Right kidney (tissue), 1 donor: Measurements from ENCODE around the gene RAPGEF6.
"Not testable (repeated sequence)": the region's sequence is repeated elsewhere in the genome, so short reads cannot be mapped to it uniquely, and the experiment has no call there.

Experiments
- DNase-seq: peaks from one replicate; pipeline ENCODE4 v3.0.0-alpha.2; 2016

Gene RAPGEF6

GRCh38 chr5:131640043-131640856 lies 5.2 kb upstream of the RAPGEF6 start:
- no peak for DNase-seq

GRCh38 chr5:131639148-131639547 lies 4.1 kb upstream of the RAPGEF6 start:
- no peak for DNase-seq

DNA sequence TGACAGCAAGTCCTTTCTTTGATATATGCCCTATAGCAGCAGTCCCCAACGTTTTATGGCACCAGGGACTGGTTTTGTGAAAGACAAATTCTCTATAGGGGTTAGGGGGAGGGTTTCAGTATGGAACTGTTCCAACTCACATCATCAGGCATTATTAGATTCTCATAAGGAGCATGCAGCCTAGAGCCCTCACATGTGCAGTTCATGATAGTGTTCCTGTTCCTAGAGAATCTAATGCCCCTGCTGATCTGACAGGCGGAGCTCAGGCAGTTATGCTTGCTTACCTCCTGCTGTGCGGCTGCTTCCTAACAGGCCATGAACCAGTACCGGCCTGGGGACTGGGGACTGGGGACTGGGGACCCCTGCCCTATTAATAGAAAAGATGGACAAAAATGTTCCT lies 2.7 kb upstream of the RAPGEF6 start:
- no peak for DNase-seq

DNA sequence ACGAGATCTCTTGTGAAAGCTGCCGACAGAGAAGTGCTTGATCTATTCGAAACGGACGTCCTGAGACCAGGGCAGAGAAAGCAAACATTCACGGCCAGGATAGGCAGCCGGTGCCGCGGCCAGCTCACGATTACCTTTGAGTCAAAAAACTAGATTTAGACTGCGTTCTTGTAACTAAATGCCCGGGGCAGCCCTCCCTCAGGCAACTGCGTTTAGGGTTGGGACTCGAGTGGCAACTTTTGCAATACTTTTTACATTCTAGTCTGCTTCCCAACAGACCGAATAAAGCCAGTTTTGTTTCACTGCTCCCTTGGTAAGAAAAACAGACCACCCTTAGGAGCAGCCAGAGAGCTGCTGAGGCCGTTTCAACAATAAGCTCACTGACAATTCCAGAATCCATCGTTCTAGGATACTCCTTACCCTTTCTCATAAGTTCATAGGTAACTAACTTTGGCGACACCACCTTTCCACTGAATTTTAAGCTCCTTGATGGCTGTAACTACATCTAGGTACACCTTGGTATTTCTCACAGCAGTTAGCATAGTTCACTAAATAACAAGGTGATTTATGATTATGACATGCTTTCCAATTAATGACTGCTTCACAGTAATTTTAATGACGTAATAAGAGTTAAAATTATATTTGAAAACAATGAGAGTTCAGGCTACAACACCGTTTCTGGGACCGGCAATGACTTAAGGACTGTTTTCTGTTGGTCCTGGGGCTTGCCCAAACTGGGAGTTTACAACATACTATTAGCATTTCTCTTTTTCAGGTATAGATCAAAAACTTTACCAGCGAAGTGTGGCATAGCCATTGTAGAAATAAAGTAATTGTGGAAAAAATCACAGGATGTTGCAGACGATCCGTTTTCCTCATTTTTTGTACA lies 899 bp upstream of the RAPGEF6 start:
- no peak for DNase-seq

DNA sequence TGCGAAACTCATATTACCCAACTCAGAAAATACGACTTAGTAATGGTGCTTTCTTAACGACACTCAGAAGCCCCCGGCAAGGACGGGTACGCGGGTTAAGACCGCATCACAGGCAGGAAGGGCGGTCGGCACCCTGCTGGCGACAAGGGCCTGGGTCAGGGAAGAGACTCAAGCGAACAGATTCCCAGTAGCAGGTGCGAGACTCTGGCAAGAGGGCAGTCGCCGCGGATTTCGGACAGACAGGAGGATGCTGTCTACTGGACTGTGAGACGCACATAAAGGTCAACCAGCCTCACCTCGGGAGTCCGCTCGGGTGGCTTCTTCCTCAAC lies 398 bp downstream of the RAPGEF6 start:
- DNase-seq, result no peak

- no peak for DNase-seq
These were observed 791 bp downstream of the RAPGEF6 start for GRCh38 chr5:131634238-131634637.

GRCh38 chr5:131633830-131634229 lies 1.2 kb downstream of the RAPGEF6 start:
- no peak for DNase-seq

DNA sequence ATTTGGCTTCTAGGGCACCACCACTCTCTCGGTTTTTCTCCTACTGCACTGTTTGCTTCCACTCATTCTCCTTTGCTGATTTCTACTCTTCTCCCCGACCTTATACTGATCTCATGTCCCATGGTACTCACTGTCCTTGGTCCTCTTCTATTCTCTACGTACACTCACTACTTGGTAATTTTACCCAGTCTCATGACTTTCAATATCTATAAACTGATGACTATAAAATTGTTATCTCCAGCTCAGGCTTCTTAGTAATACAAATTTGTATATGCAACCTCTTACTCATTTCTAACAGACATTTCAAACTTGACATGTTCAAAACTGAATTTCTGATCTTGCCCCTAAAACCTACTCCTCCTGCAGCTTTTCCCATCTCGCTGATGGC lies 4.1 kb downstream of the RAPGEF6 start:
- DNase-seq, result no peak

- no peak for DNase-seq
These were observed 4.6 kb downstream of the RAPGEF6 start for GRCh38 chr5:131630208-131630962.

DNA sequence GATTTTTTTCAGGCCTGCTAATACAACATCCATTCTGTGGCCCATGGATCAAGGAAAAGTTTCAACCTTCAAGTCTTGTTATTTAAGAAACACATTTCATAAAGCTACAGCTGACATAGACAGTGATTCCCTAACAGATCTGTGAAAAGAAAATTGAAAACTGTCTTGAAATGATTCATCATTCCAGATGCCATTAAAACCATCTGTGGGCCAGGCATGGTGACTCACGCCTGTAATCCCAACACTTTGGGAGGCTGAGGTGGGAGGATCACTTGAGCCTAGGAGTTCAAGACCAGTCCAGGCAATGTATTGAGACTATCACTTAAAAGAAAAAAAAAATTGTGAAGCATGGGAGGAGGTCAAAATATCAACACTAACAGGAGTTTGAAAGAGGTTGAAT lies 6.0 kb downstream of the RAPGEF6 start:
- DNase-seq, result no peak

DNA sequence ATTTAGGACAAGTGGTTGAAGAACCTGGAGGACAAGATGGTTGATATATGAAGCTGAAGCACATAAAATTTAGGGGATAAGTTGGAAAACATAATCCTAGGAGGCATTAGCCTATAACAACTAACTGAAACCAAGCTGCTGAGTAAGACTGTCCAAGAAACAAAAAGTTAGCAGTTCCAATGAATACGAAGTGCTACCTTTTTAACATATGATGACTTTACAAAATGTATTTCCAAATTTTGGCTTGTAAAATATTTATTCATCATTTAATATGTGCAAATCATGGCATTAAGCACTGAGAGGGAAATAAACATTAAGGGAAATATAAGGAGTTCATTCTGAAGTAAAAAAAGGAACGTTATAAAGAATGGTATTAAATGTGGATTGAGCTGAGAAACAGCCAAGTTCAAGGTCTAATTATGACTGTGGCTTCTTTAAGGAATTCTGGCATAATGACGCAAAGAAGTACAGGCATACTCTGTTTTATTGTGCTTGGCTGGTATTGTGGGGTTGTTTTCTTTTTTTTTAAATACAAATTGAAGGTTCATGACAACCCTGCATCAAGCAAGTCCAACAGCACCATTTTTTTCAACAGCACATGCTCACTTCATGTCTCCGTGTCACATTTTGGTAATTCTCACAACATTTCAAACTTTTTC lies 7.7 kb downstream of the RAPGEF6 start:
- DNase-seq, result no peak

DNA sequence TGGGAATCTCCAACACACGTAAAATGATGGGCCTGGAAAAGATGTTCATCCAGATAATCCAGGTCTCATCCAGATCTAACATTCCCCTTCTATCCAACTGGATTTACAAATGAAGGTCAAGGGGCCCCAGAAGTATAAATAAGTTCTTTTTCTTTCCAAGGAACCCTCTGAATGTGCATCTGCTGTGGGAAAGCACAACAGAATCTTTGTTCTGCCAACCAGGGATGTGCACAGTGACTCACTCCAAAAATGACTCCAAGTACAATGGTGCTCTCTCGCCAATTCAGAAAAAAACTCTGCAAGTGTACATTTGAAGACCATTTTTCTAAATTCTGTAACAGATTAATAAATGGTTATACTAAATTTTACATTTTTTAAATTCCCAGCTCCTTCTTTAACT lies 12.4 kb downstream of the RAPGEF6 start:
- no peak for DNase-seq

- not testable (repeated sequence) for DNase-seq
These were observed 13.9 kb downstream of the RAPGEF6 start for GRCh38 chr5:131621164-131621563.

GRCh38 chr5:131619102-131619501 lies 15.9 kb downstream of the RAPGEF6 start:
- no peak for DNase-seq

GRCh38 chr5:131617140-131617822 lies 17.7 kb downstream of the RAPGEF6 start:
- DNase-seq, result no peak

GRCh38 chr5:131615957-131616356 lies 19.1 kb downstream of the RAPGEF6 start:
- no peak for DNase-seq

DNA sequence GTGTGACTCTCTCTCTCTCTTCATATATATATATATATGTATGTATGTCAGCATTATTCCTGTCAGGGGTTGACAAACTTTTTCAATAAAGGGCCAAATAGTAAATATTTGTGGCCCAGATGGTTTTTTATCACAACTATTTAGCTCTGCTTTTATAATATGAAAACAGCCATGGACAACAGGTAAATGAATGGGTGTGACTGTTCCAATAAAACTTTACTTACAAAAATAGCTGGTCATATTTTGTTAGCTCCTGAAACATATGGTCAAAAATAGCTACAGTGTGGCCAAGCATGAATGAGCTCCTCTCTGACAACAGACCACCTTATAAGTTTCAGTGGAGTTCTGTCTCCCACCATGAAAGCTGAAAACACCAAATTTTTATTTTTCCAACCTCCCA lies 21.6 kb downstream of the RAPGEF6 start:
- no peak for DNase-seq

DNA sequence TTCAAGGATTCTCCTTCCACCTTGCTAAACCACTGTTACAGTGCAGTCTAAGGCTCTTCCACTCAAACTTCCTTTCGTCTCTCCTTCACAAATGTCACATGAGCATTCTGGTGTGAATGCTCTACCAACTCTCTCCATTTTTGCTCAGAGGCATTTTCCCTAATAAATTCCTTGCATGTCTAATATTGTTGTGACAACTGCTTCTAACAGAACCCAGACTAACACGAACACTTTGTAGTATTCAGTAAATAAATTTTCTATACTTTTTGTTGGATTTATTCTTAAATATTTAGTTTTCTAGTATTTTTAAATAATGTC lies 24.0 kb downstream of the RAPGEF6 start:
- DNase-seq, result no peak

DNA sequence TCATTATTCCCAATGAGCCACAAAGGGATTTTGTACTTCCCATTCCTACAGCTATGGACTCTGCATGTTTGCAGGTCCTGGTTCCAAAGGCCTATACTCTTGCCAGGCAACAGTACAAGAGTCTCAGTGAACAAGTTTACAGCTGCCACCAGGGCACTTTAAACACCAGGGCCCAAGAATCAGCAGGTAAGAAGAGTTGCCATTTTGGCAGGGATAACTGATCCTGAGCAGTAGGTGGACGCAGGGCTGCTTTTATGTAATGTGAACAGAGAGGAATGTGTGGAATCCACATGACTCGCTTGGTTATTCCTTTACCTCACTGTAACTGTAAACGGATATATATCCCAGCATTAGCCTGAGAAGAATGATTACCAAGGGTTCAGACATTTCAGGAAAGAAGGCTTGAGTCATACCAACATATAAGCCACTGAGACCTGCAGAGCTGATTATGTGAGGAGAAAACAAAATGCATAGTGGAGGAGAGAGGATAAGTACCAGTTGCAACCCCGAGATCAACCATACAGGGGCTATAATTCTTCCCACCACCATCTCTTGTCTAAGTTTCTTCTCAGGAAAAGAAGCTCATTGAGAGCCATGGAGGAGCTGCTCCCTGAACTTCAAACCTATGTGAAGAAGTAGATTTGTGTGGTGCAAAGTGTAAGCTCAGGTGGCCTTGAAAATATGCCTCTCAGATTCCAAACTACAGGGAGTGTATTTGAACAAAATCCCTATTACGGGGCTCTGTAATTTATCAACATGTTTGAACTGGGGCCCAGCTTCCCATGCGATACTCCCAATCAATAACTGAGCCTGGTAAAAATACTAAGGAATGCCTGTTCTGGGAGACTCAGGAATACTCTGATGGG lies 24.6 kb downstream of the RAPGEF6 start:
- DNase-seq, result no peak

DNA sequence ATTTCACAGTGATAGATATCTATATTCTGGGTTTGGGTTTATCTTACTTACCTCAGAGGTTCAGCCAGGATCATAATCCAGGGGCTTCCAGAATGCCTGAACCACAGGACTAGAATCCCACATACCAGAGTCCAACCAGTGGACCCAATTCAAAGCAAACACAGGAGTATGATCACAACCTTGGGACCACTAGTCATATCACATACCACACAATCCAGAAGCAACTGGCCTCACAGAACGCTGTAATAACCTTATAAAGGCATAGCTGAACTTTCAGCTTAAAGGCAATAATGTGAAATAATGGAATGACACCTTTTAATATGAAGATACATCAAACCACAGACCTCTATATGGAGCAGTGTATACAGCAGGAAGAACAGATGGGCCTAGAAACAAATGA lies 25.3 kb downstream of the RAPGEF6 start:
- no peak for DNase-seq

DNA sequence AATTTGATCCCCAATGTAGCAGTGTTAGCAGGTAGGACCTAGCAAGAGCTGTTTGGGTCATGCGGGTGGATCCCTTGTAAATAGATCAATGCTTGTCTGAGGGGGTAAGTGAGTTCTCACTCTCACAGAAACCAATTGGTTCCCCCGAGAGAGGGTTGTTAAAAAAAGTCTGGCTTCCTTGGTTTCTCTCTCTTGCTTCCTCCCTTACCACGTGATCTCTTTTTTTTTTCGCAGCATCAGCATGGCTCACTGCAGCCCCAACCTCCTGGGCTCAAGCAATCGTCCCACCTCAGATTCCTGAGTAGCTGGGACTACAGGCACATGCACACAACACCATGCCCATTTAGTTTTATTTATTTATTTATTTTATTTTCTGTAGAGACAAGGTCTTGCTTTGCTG lies 26.4 kb downstream of the RAPGEF6 start:
- DNase-seq, result no peak
